ENCODE data around the gene NUMB.

Gene NUMB

GRCh38 chr14:73289308-73289707, 169.0 kb downstream of the NUMB start:
- no peaks in the 10 kb centered on the region for H4K20me1 ChIP-seq (ENCODE audit: insufficient read depth, low read length)
- peaks cover 43% of the 10 kb centered on the region for H3K36me3 ChIP-seq (ENCODE audit: insufficient read depth, low read length)
- H3K27ac ChIP-seq (ENCODE audit: low read length): no peak overlapping the region
- no peaks in the 10 kb centered on the region for H3K27me3 ChIP-seq (ENCODE audit: insufficient read depth, low read length, poor library complexity)
- TF ChIP-seq, protein P1, sequence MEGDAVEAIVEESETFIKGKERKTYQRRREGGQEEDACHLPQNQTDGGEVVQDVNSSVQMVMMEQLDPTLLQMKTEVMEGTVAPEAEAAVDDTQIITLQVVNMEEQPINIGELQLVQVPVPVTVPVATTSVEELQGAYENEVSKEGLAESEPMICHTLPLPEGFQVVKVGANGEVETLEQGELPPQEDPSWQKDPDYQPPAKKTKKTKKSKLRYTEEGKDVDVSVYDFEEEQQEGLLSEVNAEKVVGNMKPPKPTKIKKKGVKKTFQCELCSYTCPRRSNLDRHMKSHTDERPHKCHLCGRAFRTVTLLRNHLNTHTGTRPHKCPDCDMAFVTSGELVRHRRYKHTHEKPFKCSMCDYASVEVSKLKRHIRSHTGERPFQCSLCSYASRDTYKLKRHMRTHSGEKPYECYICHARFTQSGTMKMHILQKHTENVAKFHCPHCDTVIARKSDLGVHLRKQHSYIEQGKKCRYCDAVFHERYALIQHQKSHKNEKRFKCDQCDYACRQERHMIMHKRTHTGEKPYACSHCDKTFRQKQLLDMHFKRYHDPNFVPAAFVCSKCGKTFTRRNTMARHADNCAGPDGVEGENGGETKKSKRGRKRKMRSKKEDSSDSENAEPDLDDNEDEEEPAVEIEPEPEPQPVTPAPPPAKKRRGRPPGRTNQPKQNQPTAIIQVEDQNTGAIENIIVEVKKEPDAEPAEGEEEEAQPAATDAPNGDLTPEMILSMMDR (IDR thresholded peaks at IDR 0.05; ENCODE audit: borderline replicate concordance, extremely low read depth, low read length, poor library complexity, severe bottlenecking): no peak
- no peak for TF ChIP-seq EZH2 (IDR thresholded peaks at IDR 0.05; ENCODE audit: borderline replicate concordance, low read depth, low read length, severe bottlenecking)
- H3K9me3 ChIP-seq (ENCODE audit: insufficient read depth, low read length, severe bottlenecking): no peaks in the 10 kb centered on the region
- no peak for DNase-seq
- no peak overlapping the region for H2AFZ ChIP-seq (ENCODE audit: low read depth, low read length)
- H3K4me1 ChIP-seq (ENCODE audit: insufficient read depth, low read length): no peaks in the 10 kb centered on the region
- no peak overlapping the region for H3K9ac ChIP-seq (ENCODE audit: low read depth, low read length)
- H3K4me3 ChIP-seq (ENCODE audit: low read depth in 1 of 2, low read length in 2 of 2): no peak overlapping the region
- H3K79me2 ChIP-seq (ENCODE audit: insufficient read depth, low read length): no peaks in the 10 kb centered on the region
- no peak overlapping the region for H3K4me2 ChIP-seq (ENCODE audit: insufficient read depth, low read length)
- no peak for ATAC-seq (ENCODE audit: insufficient read depth, low read depth)

GRCh38 chr14:73287071-73287470, 171.3 kb downstream of the NUMB start:
- Histone ChIP-seq H3K79me2 (ENCODE audit: insufficient read depth, low read length) (no peaks in the 10 kb centered on the region), H4K20me1 (ENCODE audit: insufficient read depth, low read length) (no peaks in the 10 kb centered on the region), H2AFZ (ENCODE audit: low read depth, low read length) (no peak overlapping the region), H3K36me3 (ENCODE audit: insufficient read depth, low read length) (peaks cover 52% of the 10 kb centered on the region), H3K9me3 (ENCODE audit: insufficient read depth, low read length, severe bottlenecking) (no peaks in the 10 kb centered on the region), H3K27me3 (ENCODE audit: insufficient read depth, low read length, poor library complexity) (no peaks in the 10 kb centered on the region), H3K4me2 (ENCODE audit: insufficient read depth, low read length) (no peak overlapping the region), H3K9ac (ENCODE audit: low read depth, low read length) (no peak overlapping the region), H3K4me1 (ENCODE audit: insufficient read depth, low read length) (no peaks in the 10 kb centered on the region), H3K4me3 (ENCODE audit: low read depth in 1 of 2, low read length in 2 of 2) (no peak overlapping the region), H3K27ac (ENCODE audit: low read length) (no peak overlapping the region)
- DNase-seq (no peak), ATAC-seq (ENCODE audit: insufficient read depth, low read depth) (no peak)
- TF ChIP-seq, protein P1 (IDR thresholded peaks at IDR 0.05; ENCODE audit: borderline replicate concordance, extremely low read depth, low read length, poor library complexity, severe bottlenecking): no peak
- no peak for TF ChIP-seq EZH2 (IDR thresholded peaks at IDR 0.05; ENCODE audit: borderline replicate concordance, low read depth, low read length, severe bottlenecking)

DNA sequence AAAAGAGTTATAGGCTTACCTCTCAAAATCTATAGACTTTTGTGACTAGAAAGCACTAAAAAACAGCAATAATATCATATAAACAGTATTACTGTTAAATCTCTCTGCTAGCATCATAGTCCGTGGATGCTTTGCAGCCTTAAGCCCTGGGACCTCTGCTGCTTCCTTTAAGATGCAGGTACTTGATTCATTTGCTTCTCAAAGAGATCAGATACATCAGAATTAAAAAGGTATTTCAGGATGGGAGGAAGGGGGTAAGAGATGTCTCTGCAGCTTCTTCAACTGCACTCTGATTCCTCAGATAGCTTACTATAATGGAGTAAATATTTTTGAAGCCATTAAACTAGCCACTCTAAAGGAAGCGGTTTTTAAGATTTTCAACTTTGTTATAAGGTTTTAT, 171.7 kb downstream of the NUMB start:
- H3K27ac ChIP-seq (ENCODE audit: low read length): no peak overlapping the region
- no peak overlapping the region for H3K9ac ChIP-seq (ENCODE audit: low read depth, low read length)
- H3K36me3 ChIP-seq (ENCODE audit: insufficient read depth, low read length): peaks cover 54% of the 10 kb centered on the region
- H2AFZ ChIP-seq (ENCODE audit: low read depth, low read length): no peak overlapping the region
- no peaks in the 10 kb centered on the region for H3K79me2 ChIP-seq (ENCODE audit: insufficient read depth, low read length)
- H3K4me3 ChIP-seq (ENCODE audit: low read depth in 1 of 2, low read length in 2 of 2): no peak overlapping the region
- no peak for ATAC-seq (ENCODE audit: insufficient read depth, low read depth)
- no peaks in the 10 kb centered on the region for H3K9me3 ChIP-seq (ENCODE audit: insufficient read depth, low read length, severe bottlenecking)
- no peak for DNase-seq
- H3K4me1 ChIP-seq (ENCODE audit: insufficient read depth, low read length): no peaks in the 10 kb centered on the region
- H3K27me3 ChIP-seq (ENCODE audit: insufficient read depth, low read length, poor library complexity): no peaks in the 10 kb centered on the region
- TF ChIP-seq, protein P1 (IDR thresholded peaks at IDR 0.05; ENCODE audit: borderline replicate concordance, extremely low read depth, low read length, poor library complexity, severe bottlenecking): no peak
- TF ChIP-seq EZH2 (IDR thresholded peaks at IDR 0.05; ENCODE audit: borderline replicate concordance, low read depth, low read length, severe bottlenecking): no peak
- H4K20me1 ChIP-seq (ENCODE audit: insufficient read depth, low read length): no peaks in the 10 kb centered on the region; the same call in 1 of the 2 replicates
- H3K4me2 ChIP-seq (ENCODE audit: insufficient read depth, low read length): no peak overlapping the region

- ATAC-seq (ENCODE audit: insufficient read depth, low read depth): no peak
- no peak overlapping the region for H2AFZ ChIP-seq (ENCODE audit: low read depth, low read length)
- H3K4me1 ChIP-seq (ENCODE audit: insufficient read depth, low read length): no peaks in the 10 kb centered on the region
- peaks cover 60% of the 10 kb centered on the region for H3K36me3 ChIP-seq (ENCODE audit: insufficient read depth, low read length)
- no peak for DNase-seq
- no peaks in the 10 kb centered on the region for H3K79me2 ChIP-seq (ENCODE audit: insufficient read depth, low read length)
- no peaks in the 10 kb centered on the region; the same call in 1 of the 2 replicates for H4K20me1 ChIP-seq (ENCODE audit: insufficient read depth, low read length)
- no peaks in the 10 kb centered on the region for H3K9me3 ChIP-seq (ENCODE audit: insufficient read depth, low read length, severe bottlenecking)
- no peak overlapping the region for H3K4me3 ChIP-seq (ENCODE audit: low read depth in 1 of 2, low read length in 2 of 2)
- no peak overlapping the region for H3K4me2 ChIP-seq (ENCODE audit: insufficient read depth, low read length)
- TF ChIP-seq, protein P1 (IDR thresholded peaks at IDR 0.05; ENCODE audit: borderline replicate concordance, extremely low read depth, low read length, poor library complexity, severe bottlenecking): no peak
- no peak for TF ChIP-seq EZH2 (IDR thresholded peaks at IDR 0.05; ENCODE audit: borderline replicate concordance, low read depth, low read length, severe bottlenecking)
- no peaks in the 10 kb centered on the region for H3K27me3 ChIP-seq (ENCODE audit: insufficient read depth, low read length, poor library complexity)
- no peak overlapping the region for H3K27ac ChIP-seq (ENCODE audit: low read length)
- no peak overlapping the region for H3K9ac ChIP-seq (ENCODE audit: low read depth, low read length)
These were observed 172.4 kb downstream of the NUMB start for GRCh38 chr14:73285979-73286378.
